Astrocyte of the cerebellum (primary cell): ENCODE data around the gene STXBP3.

Experiments used
- DNase-seq: peaks from one replicate; pipeline ENCODE4 v3.0.0-alpha.2; 2011; ENCODE audit warnings: low read depth
- H3K4me3 ChIP-seq: 2 replicates; pipeline ENCODE4 v1.5.1; 2011; ENCODE audit warnings: mild to moderate bottlenecking, low read depth, low read length, moderate library complexity
- in situ Hi-C: cut with HindIII; loops from 2 replicates; pipeline ENCODE4 v1.10.0; 2017; ENCODE audit warnings: low sequenced_read_pairs
- TF ChIP-seq, protein P1 (sequence below): IDR thresholded peaks from 2 replicates; pipeline ENCODE4 v1.5.1; 2012; ENCODE audit warnings: low read length, low read depth, moderate library complexity, mild to moderate bottlenecking; ENCODE audit errors: missing control alignments

Gene STXBP3

DNA sequence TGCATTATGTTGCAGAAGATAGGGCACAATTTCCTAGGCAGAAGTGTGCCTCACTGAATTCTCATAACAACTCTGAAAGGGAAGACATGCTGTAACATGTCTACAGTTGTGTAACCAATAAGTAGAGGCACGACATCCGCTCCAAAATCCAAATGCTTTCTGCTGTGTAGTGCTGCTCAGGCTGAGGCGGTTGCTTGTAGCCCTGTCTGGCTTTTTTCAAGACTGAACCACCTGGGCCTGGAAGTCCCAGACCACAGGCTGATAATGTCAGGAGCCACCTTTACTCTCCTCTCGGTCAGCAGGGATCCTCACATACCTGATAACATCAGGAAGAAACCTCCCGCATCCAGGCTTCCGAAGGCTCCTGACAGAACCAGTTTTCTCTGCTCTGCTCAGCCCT, 99.5 kb downstream of the STXBP3 start:
- H3K4me3 ChIP-seq, result no peak overlapping the region
- in situ Hi-C loops, result no loop called here
- no peak for DNase-seq
- TF ChIP-seq, protein P1, sequence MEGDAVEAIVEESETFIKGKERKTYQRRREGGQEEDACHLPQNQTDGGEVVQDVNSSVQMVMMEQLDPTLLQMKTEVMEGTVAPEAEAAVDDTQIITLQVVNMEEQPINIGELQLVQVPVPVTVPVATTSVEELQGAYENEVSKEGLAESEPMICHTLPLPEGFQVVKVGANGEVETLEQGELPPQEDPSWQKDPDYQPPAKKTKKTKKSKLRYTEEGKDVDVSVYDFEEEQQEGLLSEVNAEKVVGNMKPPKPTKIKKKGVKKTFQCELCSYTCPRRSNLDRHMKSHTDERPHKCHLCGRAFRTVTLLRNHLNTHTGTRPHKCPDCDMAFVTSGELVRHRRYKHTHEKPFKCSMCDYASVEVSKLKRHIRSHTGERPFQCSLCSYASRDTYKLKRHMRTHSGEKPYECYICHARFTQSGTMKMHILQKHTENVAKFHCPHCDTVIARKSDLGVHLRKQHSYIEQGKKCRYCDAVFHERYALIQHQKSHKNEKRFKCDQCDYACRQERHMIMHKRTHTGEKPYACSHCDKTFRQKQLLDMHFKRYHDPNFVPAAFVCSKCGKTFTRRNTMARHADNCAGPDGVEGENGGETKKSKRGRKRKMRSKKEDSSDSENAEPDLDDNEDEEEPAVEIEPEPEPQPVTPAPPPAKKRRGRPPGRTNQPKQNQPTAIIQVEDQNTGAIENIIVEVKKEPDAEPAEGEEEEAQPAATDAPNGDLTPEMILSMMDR, result no peak

DNA sequence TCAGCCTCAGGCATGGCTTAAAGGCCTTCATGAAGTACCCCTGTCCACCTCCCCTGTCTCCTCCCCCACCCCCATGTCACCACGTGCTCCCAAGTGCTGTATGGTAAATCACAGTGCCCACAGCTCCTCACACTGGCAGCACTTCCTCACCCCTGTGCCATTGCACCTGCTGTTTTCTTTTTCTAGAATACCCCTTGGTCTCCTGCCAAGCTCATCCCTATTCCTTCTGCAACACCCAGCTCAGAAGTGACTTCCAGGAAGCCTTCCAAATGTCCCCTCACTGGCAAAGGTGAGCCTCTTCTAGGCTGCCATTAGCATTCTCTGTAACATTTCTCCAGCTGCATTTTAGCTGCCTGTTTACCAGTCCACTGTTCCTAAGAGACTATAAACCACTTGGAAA, 101.0 kb downstream of the STXBP3 start:
- in situ Hi-C loops, result no loop called here
- H3K4me3 ChIP-seq, result no peak overlapping the region
- DNase-seq, result no peak
- TF ChIP-seq, protein P1, result no peak

DNA sequence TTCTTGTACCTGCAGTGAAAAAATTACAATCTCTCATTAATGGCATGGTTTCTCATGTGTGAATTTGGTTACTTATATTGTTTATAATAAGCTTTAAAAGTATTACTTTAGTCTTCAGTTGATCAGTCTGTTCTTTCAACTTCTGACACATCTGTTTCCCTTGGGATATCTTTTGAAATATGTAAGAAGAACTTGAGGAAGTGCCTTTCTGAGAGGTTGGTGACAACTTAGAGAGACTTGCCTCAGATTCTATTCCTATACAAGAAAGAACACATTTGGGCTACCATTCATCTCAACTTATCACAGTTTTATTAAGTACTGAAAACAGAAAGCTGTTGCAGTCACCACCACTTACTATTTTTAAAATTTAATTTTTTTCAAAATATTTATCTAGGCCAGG, 102.3 kb downstream of the STXBP3 start:
- in situ Hi-C loops, result no loop called here
- H3K4me3 ChIP-seq, result no peak overlapping the region
- DNase-seq, result no peak
- TF ChIP-seq, protein P1, result no peak

DNA sequence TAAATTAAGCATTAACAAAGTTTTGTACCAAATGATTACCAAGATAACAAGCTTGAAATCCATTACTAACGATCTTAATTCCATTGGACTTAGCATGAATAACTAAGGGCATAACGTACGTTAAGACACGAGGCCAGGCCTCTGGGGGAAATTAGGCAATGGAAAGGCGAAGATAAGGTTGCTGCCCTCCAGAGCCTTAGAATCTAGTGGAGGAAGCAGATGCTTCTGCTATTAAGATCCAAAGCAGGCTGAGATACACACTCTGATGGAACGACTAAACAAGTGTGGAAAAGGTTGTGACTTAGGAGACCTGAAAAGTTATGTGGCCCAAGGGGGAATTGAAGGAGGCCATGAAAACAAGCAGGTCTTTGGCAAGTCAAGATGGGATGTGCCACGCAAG, 104.5 kb downstream of the STXBP3 start:
- DNase-seq, result no peak
- no peak overlapping the region for H3K4me3 ChIP-seq
- in situ Hi-C loops, result no loop called here
- TF ChIP-seq, protein P1, result no peak

DNA sequence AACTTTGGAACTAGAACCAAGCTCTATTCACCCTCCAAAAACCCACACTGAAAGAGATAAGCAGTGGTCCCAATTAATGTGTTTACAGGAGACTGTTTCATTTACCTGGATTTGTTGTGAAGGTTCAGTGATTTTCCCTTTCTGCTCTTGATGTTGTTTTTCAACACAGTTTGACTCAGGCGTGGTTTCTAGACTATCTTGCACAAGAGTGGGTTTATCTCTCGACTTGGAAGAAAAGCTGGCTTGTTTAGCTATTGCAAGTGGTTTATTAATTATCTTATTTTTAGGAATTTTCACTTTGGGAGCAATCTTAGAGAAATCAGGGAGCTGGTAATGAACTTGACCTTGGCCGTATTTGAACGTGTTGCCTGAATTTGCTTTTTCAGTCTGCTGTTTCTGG, 105.1 kb downstream of the STXBP3 start:
- in situ Hi-C loops, result no loop called here
- DNase-seq, result no peak
- H3K4me3 ChIP-seq, result no peak overlapping the region
- TF ChIP-seq, protein P1, result no peak

DNA sequence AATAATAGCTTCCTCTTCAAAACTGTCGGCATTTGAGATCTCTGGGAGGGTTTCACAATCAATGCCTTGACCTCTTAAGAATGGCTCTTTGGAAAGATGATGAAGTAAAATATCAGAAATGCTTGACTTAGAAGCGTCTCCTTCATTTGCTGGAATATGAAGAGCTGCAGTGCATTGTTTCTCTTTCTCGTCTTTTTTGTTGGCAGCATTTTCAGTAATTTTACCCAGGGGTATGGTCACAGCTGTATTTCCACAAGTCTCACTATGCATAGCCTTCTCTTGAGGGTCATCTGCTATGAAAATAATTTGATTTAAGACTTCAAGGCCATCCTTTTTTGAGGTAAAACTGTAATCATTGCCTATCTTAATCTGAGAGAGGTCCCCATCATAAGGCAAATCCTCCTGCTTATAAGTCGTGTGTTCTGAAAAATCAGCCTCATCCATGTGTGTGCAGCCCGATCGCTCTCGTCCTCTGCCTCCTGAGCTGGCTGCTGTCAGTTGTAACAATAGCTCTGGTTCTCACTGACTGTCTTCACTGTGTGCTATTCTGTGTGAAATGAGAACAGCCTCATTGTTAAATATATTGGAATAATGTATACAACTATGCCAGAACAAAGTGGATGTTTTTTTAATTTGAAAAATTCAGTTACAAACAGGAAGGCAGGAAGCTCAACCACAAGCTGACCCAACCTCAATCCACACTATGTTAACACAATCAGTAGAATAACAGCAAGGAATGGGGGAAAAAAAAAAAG, 105.9 kb downstream of the STXBP3 start:
- TF ChIP-seq, protein P1, result no peak
- no peak overlapping the region for H3K4me3 ChIP-seq
- in situ Hi-C loops, result no loop called here
- no peak for DNase-seq
